NCI-H1694 (cell line): ENCODE measurements around the gene CELF1.
A peak's percentile ranks its signal among the peaks of the same experiment; 100 is the strongest.

ENCODE experiments used
- DNase-seq: peaks from one replicate; lab custom pipeline; 2025; lab: John Stamatoyannopoulos, UW

CELF1 gene

GRCh38 chr11:47447906-47448305 is 105.0 kb downstream of the CELF1 start:
- no peak for DNase-seq

- no peak for DNase-seq
Measured at GRCh38 chr11:47446833-47447232, 106.1 kb downstream of the CELF1 start.

DNA sequence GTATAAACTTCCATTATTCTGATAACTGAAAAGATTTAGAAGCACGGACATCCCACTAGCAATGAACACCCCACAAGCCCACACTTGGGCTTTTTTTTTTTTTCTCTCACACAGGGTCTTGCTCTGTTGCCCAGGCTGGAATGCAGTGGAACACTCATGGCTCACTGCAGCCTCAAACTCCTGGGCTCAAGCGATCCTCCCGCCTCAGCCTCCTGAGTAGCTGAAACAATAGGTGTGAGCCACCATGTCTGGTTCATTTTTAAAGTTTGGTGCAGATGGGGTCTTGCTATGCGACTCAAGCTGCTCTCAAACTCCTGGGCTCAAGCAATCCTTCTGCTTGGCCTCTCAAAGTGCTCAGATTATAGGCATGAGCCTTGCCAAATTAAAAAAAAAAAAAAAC is 107.1 kb downstream of the CELF1 start:
- no peak for DNase-seq

GRCh38 chr11:47443817-47444216 is 109.1 kb downstream of the CELF1 start:
- DNase-seq = no peak

GRCh38 chr11:47443028-47443700 is 109.8 kb downstream of the CELF1 start:
- DNase-seq = peak; percentile 63

- no peak for DNase-seq
Measured at GRCh38 chr11:47442514-47442913, 110.4 kb downstream of the CELF1 start.

DNA sequence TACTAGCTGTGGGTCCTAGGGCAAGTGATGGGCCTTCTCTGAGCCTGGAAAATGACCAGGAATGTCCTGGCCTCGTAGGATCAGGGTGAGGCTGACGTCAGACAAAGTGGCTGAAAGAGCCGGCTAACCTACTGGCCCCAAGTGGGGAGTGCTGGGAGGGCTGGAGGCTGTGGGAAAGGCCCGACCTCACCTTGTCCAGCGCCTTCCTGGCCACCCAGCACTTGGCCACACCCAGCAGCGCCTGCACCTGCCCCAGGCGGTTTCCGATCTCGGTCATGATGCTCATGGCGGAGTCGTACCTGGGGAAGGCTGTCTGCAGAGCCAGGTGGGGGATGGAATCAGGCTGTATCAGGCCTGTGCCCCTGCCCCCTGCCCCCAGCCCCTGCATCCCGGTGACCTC is 111.5 kb downstream of the CELF1 start:
- DNase-seq = no peak

- DNase-seq = no peak
Measured at GRCh38 chr11:47440054-47440476, 112.9 kb downstream of the CELF1 start.

DNA sequence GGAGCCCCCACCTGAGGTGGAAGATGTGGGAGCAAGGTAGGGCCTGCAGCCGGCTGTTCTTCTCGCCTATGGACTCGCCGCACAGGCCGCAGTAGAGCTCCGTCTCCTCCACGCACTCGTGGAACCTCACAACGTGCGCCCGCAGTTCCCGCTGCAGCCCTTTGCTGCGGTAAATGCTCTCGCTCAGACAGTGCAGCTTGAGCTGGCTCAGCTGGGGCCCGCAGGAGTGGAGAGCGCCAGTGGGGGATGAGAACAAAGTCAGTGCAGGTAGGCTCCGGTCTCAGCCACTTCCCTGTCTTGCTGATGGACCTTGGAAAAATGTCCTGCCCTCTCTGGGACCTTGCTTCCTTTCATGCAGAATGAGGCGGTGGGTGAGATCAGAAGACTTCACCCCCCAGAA is 114.2 kb downstream of the CELF1 start:
- DNase-seq = no peak

DNA sequence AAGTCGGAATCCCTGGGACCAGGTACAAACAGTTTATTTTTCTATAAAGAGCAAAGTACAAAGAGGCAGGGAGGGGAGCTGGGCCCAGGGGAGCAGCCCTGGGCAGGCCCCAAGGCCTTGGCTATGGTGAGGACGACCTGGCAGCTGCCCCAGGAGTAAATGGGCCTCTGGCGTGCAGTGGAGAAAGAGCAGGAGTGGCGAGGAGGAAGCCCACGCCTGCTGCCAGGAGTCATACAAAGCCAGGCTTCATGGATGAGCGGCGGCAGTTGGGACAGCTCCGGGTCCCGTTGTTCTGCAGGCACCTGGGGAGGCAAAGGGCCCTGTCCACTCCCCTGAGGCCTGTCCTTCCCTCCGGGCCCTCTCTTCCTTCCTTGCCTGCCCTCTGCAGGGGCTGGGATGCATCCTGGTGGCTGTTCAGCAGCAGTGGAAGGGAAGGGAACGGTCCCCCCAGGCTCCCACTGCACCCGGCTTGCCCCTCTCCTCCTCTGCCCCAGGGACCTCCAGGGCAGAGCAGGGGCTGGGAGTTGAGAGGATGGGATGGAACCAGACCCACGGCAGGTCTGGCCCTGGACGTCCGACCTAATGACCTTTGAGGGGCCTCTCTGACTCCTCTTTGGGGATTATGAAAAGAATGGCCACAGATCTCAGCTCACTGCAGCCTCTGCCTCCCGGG is 115.0 kb downstream of the CELF1 start:
- no peak for DNase-seq

DNA sequence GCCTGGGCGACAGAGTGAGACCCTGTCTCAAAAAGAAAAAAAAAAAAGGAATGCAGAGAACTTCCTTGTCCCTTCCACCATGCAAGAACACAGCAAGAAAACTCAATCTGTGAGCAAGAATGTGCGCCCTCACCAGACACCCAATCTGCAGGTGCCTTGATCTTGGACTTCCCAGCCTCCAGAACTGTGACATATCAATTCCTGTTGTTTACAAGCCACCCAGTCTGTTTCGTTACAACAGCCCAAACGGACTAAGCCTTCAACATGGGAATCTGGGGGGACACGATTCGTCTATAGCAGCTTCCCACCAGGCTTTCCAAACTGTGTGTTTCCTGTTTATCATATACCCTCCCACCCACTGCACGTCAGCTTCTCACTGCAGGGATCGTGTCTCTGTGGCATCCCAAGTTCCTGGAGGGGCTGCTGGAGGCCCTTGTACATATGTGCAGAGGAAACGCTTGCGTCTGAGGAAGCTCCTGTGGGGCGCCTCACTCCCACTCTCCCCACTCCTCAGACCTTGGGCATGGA is 115.7 kb downstream of the CELF1 start:
- DNase-seq = no peak

- no peak for DNase-seq
Measured at GRCh38 chr11:47436726-47437125, 116.2 kb downstream of the CELF1 start.

GRCh38 chr11:47435687-47436086 is 117.2 kb downstream of the CELF1 start:
- no peak for DNase-seq

- DNase-seq = no peak
Measured at GRCh38 chr11:47434011-47434786, 118.7 kb downstream of the CELF1 start.

DNA sequence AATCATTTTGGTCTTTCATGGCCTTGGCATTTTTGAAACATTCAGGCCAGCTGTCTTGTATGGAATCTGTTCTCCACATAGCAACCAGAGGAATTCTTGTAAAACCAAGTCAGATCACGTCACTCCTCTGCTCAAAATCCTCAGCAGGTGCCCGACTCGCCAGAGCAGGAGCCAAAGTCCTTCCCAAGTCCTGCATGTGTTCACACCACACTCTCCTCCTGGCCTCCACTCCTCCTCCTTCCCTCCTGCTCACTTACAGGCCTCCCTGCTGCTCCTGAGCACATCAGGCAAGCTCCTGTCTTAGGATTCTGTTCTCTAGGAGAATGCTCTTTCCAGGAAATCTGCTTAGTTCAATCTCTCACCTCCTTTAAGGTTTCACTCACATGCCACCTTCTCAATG is 119.8 kb downstream of the CELF1 start:
- DNase-seq = no peak

DNA sequence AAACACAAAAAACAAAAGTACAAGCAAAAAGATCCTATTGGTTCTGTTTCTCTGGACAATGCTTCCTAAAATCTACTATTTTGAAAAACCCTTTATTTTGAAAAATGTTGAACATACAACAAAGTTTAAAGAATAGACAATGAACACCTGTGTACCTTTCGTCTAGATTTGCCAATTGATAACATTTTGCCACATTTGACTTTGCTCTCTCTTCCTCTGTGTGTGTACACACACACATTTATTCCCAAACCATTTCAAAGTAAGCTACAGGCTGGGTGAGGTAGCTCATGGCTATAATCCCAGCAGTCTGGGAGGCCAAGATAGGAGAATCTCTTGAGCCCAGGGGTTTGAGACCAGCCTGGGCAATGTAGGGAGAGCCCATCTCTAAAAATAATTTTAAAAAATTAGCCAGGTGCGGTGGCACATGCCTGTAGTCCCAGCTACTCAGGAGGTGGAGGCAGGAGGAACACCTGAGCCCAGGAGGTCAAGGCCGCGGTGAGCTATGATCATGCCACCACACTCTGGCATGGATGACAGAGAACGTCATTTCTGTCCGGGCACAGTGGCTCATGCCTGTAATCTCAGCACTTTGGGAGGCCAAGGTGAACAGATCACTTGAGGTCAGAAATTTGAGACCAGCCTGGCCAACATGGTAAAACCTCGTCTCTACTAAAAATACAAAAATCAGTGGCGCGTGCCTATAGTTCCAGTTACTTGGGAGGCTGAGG is 121.4 kb downstream of the CELF1 start:
- DNase-seq = no peak

DNA sequence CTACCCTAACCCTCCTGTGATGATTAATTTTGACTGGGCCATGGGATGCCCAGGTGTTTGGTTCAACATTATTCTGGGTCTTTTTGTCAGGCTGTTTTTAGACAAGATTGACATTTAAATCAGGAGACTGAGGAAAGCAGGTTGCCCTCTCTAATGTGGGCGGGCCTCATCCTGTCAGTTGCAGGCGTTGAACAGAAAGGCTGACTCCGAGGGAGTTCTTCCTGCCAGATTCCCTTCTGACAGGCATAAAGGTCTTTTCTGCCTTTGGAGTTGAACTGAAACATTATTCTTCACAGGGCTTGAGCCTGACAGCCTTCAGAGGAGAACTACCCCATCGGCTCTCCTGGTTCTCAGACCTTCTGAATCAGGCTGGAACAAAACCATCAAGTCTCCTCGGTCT is 122.4 kb downstream of the CELF1 start:
- DNase-seq = no peak

GRCh38 chr11:47426062-47426956 is 126.6 kb downstream of the CELF1 start, which contains the start of gene PSMC3:
Gene PSMC3, minus strand, starts transcription at chr11:47426439. Its CDS starts 160 bp downstream, at chr11:47426279.
- peak; percentile 91 for DNase-seq

GRCh38 chr11:47425611-47426010 is 127.3 kb downstream of the CELF1 start:
- DNase-seq = no peak

- no peak for DNase-seq
Measured at GRCh38 chr11:47418454-47419259, 134.3 kb downstream of the CELF1 start.
